PC-9 (cell line): Measurements from ENCODE around the gene THAP7. TPM values are rescaled to one million over a fixed set of nuclear protein-coding genes. Genes with fewer than 3 reads are reported as not detected.

Experiments
- BruUV-seq: library from RNA; stranded (reverse); fragments of 400-500 nt; replicated peaks from 2 replicates; lab custom pipeline; 2021; lab: Mats Ljungman, UMichigan
- CTCF ChIA-PET: fragments of 300-600 bp; sonication (Branson Sonifier 250); formaldehyde crosslinking; loops from one replicate; lab custom pipeline; 2022; ENCODE audit warnings: antibody characterized with exemption; lab: Charles Lee
- POLR2A ChIA-PET: fragments of 300-600 bp; sonication (Branson Sonifier 250); formaldehyde crosslinking; loops from one replicate; lab custom pipeline; 2022; ENCODE audit warnings: antibody characterized with exemption; ENCODE audit not compliant: unreplicated experiment; lab: Charles Lee
- DNase-seq, 2 experiments: peaks; one replicate each; pipeline versions ENCODE4 v3.0.0 to v3.0.0-alpha.2; 2015 to 2022; ENCODE audit warnings: mixed read lengths in 1 of 2
- H2AFZ ChIP-seq: fragments of 200-600 bp; sonication (generic); 2 replicates; pipeline ENCODE4 v1.8.1; 2017; ENCODE audit warnings: antibody characterized with exemption
- H3F3A ChIP-seq: fragments of 200-600 bp; sonication (generic); 2 replicates; pipeline ENCODE4 v1.8.1; 2017; ENCODE audit warnings: antibody characterized with exemption, mild to moderate bottlenecking, low read depth; ENCODE audit not compliant: insufficient read depth
- H3K27ac ChIP-seq: fragments of 200-600 bp; sonication (generic); 2 replicates; pipeline ENCODE4 v1.6.1; 2016; ENCODE audit warnings: mixed run types
- H3K27me3 ChIP-seq: fragments of 200-600 bp; sonication (generic); 2 replicates; pipeline ENCODE4 v1.6.1; 2016; ENCODE audit warnings: low read depth, mixed run types; ENCODE audit not compliant: insufficient read depth
- H3K36me3 ChIP-seq: fragments of 200-600 bp; sonication (generic); 2 replicates; pipeline ENCODE4 v1.6.1; 2016; ENCODE audit warnings: low read depth, mixed run types
- H3K4me1 ChIP-seq: fragments of 200-600 bp; sonication (generic); replicated peaks from 2 replicates; pipeline ENCODE4 v1.6.1; 2016; ENCODE audit warnings: mixed run types; ENCODE audit not compliant: insufficient read depth
- H3K4me2 ChIP-seq: fragments of 200-600 bp; sonication (generic); 2 replicates; pipeline ENCODE4 v1.6.1; 2017; ENCODE audit warnings: mixed run types
- H3K4me3 ChIP-seq: fragments of 200-600 bp; sonication (generic); 2 replicates; pipeline ENCODE4 v1.6.1; 2016; ENCODE audit warnings: mixed run types
- H3K79me2 ChIP-seq: fragments of 200-600 bp; sonication (generic); 2 replicates; pipeline ENCODE4 v1.6.1; 2017; ENCODE audit warnings: low read depth, mixed run types
- H3K9me2 ChIP-seq: fragments of 200-600 bp; sonication (generic); 2 replicates; pipeline ENCODE4 v1.8.1; 2017; ENCODE audit warnings: mild to moderate bottlenecking; ENCODE audit not compliant: insufficient read depth
- H3K9me3 ChIP-seq: fragments of 200-600 bp; sonication (generic); 2 replicates; pipeline ENCODE4 v1.8.1; 2016; ENCODE audit warnings: low read depth; ENCODE audit not compliant: insufficient read depth
- H4K20me1 ChIP-seq: fragments of 200-600 bp; sonication (generic); 2 replicates; pipeline ENCODE4 v1.8.1; 2017; ENCODE audit not compliant: insufficient read depth
- CTCF ChIP-seq: fragments of 200-600 bp; sonication (generic); conservative IDR thresholded peaks from 2 replicates; pipeline ENCODE4 v1.6.1; 2017; ENCODE audit warnings: mixed run types, antibody characterized with exemption, mild to moderate bottlenecking, moderate library complexity
- EZH2 ChIP-seq: fragments of 200-600 bp; sonication (generic); IDR thresholded peaks from 2 replicates; pipeline ENCODE4 v1.8.0; 2017; ENCODE audit warnings: antibody characterized with exemption, low read depth
- intact Hi-C: fragments of 100-400 bp; cut with micrococcal nuclease; formaldehyde crosslinking; loops from one replicate; pipeline ENCODE4 v1.10.0; 2022; ENCODE audit not compliant: unreplicated experiment
- total RNA-seq: library from RNA; stranded (reverse); gene quantifications from 2 replicates; pipeline ENCODE4 v1.2.3, GENCODE V29; 2021

Gene THAP7
- total RNA-seq, 1 experiment from 2014 or later: 17.0 TPM

- no peak overlapping the region for H2AFZ ChIP-seq
- H3F3A ChIP-seq: peaks cover 3% of the 10 kb centered on the region; the same call in 1 of the 2 replicates
- no TSS peak for BruUV-seq
- no peak overlapping the region for H3K4me2 ChIP-seq
- H3K4me1 ChIP-seq: no peaks in the 10 kb centered on the region
- POLR2A ChIA-PET: no interaction called here
- no peak overlapping the region for H3K27ac ChIP-seq
- no peaks in the 10 kb centered on the region for H4K20me1 ChIP-seq
- H3K9me2 ChIP-seq: no peaks in the 10 kb centered on the region
- DNase-seq: no peak
- H3K4me3 ChIP-seq: no peak overlapping the region
- no peaks in the 10 kb centered on the region for H3K36me3 ChIP-seq
- TF ChIP-seq CTCF (no peak), EZH2 (no peak)
- H3K79me2 ChIP-seq: no peaks in the 10 kb centered on the region
- CTCF ChIA-PET: no interaction called here
- no peaks in the 10 kb centered on the region for H3K27me3 ChIP-seq
- H3K9me3 ChIP-seq: no peaks in the 10 kb centered on the region
- intact Hi-C loops: no loop called here
Observed at GRCh38 chr22:20962491-20962945, 39.4 kb downstream of the THAP7 start.

- Histone ChIP-seq H3F3A (peaks cover 10% of the 10 kb centered on the region), H4K20me1 (no peaks in the 10 kb centered on the region; the same call in 1 of the 2 replicates), H3K79me2 (no peaks in the 10 kb centered on the region), H3K9me2 (no peaks in the 10 kb centered on the region), H3K4me2 (no peak overlapping the region), H3K27ac (no peak overlapping the region), H3K27me3 (no peaks in the 10 kb centered on the region), H2AFZ (no peak overlapping the region), H3K36me3 (no peaks in the 10 kb centered on the region), H3K9me3 (no peaks in the 10 kb centered on the region), H3K4me1 (peaks cover 7% of the 10 kb centered on the region; the same call in 1 of the 2 replicates), H3K4me3 (no peak overlapping the region)
- no TSS peak for BruUV-seq
- POLR2A ChIA-PET: interaction anchor here (0.6 kb wide), 1 partner anchor 12 kb away, joined by 8 read pairs; no protein-coding TSS in a partner anchor
- CTCF ChIA-PET: no interaction called here
- DNase-seq: no peak
- TF ChIP-seq CTCF: no peak
- intact Hi-C loops: no loop called here
Observed at GRCh38 chr22:20960609-20961008, 41.3 kb downstream of the THAP7 start.

- H2AFZ ChIP-seq: no peak overlapping the region
- no peaks in the 10 kb centered on the region for H3K9me3 ChIP-seq
- no TSS peak for BruUV-seq
- H3K27me3 ChIP-seq: no peaks in the 10 kb centered on the region
- H3F3A ChIP-seq: peaks cover 12% of the 10 kb centered on the region
- DNase-seq: no peak
- ChIA-PET CTCF (interaction anchor here (0.7 to 1.0 kb wide), 2 partner anchors 10 to 22 kb away, joined by 3 read pairs; partner anchors contain the start of gene LZTR1), POLR2A (interaction anchor here (0.6 kb wide), 1 partner anchor 13 kb away, joined by 8 read pairs; no protein-coding TSS in a partner anchor)
- H3K9me2 ChIP-seq: no peaks in the 10 kb centered on the region
- H4K20me1 ChIP-seq: no peaks in the 10 kb centered on the region; the same call in 1 of the 2 replicates
- no peak for TF ChIP-seq CTCF
- TF ChIP-seq EZH2: no peak
- no peak overlapping the region for H3K4me2 ChIP-seq
- H3K27ac ChIP-seq: no peak overlapping the region
- H3K4me1 ChIP-seq: peaks cover 9% of the 10 kb centered on the region; the same call in 1 of the 2 replicates
- H3K79me2 ChIP-seq: no peaks in the 10 kb centered on the region
- no peak overlapping the region for H3K4me3 ChIP-seq
- intact Hi-C loops: loop anchor here (5.0 kb wide), 1 partner anchor 43 kb away; the partner anchor contains the start of gene CRKL
- no peaks in the 10 kb centered on the region for H3K36me3 ChIP-seq
Observed at GRCh38 chr22:20959578-20960461, 42.1 kb downstream of the THAP7 start.
